Activated CD4-positive, alpha-beta T cell treated with anti-CD3 and anti-CD28 coated beads, Interleukin-2, Interleukin-4, amounts not matched to agents 100 ng/mL and 50 ng/mL, durations not matched to agents 16 hours and 8 hours (primary cell): ENCODE measurements around the gene MSH5.

Experiments used
- DNase-seq: peaks from one replicate; pipeline ENCODE4 v3.0.0-alpha.2; 2020; ENCODE audit warnings: low spot score

MSH5 gene

DNA sequence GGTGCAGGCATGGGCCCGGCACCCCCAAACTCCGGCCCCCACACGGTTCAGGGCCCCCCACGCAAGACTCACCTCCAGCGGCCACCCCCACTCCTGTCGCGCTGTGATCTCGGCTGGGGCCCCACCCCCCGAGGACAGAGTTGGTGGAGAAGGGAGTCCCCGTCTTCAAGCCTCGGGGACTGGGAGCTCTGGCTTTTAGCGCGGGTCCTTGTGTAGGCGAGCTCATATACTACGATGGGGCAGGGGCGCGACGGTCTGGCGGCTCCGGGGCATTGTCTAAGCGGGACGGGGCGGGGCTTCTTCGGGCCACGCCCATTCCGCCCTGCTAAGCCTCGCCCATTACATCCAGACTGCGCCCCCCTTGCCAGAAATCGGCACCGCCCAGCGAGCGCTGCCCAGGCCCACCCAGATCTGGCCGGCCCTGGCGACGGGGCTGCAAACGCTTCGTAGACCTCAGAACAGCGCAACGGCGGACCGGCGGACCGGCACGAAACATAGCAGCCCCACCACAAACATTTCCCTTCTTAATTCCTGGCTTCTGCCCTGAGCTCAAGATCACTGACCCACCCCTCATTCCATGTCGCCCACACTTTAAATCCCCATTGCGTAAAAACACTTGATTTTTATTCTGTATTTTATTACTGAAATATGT is 9.7 kb upstream of the MSH5 start:
- DNase-seq: peak; percentile 66

DNA sequence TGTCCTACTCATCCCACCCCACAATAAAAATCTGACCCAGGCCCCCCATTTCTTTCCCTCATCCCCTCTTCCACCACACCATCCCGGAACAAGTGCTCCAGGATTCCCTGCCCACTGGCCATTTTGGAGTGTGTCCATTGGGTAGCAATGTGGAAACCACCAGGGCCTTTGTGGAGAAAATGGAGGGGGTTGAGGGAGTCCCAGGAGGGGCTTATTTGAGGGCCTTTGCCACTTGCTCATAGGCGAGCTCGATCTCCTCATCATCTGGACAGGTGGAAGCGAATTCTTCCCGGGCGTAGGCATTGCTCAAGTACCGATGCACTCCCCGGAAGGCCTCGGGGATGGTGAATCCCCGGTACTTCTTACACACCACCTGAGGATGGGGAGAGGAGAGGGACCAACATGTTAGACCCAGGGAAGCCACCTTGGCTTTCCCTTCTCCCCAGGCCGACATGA is 9.1 kb upstream of the MSH5 start:
- DNase-seq: no peak

DNA sequence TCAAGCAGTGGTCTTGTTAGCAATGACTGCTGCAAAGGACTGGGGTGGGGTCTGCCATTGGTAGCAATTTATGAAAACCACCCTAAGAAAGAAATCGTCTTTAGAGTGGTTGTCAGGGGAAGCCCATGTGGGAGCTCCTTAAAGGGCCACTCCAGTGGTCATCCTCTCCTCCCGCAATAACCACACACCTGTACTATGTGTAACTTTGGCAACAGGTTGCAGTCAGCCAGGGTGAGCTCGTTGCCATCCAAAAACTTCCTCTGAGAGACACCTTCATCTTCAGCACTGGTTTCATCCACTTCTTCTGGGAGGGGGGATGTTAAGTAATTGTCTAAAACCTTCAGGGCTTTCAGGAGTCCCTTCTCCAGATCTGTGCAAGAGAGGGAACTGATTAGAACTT is 7.8 kb upstream of the MSH5 start:
- DNase-seq: no peak

DNA sequence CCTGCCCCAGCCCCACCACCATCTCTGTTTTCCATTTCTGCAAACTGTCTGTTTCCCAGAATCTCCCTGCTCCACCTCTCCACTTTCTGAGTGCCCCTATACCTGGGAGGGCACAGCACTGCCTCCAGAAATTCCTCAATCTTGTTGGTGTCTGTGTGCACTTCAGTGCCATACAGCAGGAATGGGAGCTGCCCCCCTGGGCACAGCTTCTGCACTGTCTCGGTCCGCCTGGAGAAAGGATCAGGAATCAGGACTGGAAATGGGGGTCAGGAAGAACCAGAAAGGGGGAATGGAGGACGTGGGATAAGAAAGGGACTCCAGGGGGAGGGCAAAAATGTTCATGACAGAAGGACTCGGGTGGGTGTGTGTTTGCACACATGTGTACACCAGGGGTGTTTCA is 6.1 kb upstream of the MSH5 start:
- DNase-seq: no peak

DNA sequence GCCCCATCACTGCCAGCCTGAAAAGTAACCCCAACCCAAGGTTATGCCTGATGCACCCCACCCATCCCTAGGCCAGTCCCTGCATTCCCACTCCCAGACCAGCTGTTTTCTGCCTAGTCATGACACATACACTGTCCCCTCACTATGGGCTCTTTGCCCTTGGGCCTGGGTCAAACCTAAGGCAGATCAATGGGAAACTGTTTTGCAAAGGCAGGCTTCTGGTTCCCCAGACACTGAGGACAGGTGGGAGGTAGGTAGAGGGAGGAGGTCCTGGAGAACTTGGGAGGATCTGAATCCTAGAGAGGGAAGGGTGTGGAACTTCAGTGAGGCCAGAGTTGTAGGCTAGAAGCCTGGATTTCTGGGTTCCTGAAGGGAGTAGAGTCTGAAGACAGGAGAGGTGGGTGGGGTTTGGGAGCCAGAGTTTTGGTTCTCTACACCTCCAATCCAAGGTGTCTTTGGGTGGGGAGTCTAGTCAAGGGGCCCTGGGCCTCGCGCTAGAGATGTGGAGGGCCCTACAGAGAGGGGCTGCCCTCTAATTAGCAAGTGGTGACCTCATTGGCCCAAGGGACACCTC is 5.5 kb upstream of the MSH5 start:
- no peak for DNase-seq

DNA sequence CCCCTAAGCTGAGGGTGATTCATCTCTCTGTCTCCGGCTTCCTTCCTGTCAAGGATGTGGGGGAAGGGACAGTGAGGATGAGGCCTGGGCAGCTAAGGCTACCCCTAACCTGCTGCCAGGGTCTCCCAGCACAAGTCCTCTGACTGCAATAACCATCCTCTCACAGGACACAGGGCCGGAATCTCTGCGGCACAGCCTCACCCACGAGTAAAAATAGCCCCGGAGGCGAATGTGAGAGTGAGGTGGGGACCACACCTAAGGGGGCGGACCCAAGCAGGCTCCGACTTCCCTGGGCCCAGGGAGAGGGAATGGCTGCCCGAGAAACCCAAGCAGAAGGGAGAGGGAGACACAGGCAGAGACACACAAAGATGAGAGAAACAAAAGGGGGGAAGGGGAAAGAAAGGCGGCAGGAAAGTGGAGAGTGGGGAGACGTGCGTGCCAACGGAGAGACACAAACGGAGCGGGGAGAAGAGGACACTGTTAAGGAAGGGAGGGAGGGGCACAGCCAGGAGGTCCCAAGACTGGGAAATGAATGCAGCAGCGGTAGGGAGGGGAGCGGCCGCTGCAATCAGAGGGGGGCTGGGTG is 4.9 kb upstream of the MSH5 start:
- peak; percentile 82 for DNase-seq

DNA sequence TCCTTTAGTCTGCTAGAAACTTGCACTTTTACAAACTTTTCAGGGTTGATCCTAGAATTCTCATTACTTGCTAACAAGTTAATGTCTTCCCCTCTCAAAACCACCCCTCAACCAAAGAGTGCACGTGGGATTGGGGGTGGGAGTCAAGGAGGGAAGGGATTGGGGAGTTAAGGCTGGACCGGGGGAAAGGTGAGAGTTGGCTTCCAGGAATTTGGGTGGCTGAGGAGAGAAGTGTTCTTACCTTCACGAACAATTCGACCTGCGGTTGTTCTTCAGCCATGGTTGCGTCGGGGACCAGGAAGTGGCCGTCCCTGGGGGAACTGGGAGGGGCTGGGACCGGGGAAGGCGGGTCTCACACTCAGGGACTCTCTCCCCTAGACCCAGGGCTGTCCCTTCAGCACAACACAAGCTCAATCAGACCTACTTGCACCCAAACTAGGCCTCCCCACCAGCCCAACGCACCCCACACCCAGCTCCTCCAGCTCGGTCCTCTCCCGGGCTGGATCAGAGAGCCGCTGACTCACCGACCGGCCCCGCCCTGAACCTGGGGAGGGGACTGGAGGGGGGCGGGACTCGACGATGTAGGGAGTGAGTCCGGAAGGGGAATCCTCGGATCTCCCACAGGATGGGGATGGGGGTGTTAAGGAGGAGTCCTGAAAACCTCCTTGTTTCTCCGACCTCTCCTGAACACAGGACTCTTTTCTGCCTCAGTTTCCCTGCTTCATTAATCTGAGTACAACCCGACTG is 3.6 kb upstream of the MSH5 start, which contains the start of gene CLIC1:
Gene CLIC1 (minus strand): TSS at position 510 of the 747 bp plus-strand sequence. CDS start 230 bp downstream, at position 280.
- DNase-seq: peak; percentile 86

DNA sequence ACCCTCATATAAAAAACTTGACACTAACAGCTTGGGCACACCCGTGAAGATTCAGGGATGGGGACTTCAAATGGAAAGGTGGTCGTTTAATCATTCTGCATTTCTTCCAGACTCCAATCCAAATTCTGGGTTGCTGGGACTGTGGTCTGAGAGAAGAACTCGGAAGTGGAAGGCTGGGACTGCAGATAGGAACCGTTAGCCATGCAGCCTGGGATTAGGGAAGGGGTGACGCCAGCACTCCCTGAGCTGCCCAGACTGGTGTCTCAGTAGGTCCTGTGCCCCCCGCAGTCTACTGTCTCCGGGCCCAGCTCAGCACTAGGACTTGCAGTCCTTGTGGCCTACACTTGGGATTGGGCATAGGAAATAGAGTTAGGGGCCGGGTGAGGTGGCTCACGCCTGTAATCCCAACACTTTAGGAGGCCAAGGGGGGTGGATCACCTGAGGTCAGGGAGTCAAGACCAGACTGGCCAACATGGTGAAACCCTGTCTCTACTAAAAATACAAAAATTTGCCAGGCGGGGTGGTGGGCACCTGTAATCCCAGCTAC is 3.0 kb upstream of the MSH5 start:
- DNase-seq: no peak

DNA sequence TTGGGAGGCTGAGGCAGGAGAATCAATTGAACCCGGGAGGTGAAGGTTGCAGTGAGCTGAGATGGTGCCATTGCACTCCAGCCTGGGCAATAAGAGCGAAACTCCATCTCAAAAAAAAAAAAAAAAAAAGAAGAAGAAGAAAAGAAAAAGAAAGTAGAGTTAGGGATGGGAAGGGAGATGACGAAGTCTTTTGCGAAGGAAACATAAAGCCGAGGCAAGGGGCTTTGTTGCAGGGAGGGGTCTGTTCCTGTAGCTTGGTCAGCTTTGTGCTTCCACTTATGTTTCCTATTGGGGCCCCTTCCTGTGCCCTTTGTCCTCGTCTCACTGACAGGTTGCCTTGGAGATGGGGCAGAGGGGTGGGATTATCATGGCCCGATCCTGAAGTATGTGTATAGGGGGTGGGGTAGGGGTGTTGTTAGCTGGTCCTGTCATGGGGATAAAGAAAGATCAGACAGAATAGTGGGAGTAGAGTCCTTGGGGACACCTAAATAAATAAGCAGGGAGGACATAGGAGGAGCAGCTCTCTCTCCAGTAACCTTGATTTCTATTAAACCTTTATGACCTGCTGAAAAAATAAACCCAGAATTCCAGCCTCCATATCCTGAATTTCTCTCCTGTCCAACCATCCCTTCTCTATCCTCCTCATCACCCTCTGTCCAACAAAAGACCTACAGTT is 2.4 kb upstream of the MSH5 start:
- DNase-seq: peak; percentile 35

DNA sequence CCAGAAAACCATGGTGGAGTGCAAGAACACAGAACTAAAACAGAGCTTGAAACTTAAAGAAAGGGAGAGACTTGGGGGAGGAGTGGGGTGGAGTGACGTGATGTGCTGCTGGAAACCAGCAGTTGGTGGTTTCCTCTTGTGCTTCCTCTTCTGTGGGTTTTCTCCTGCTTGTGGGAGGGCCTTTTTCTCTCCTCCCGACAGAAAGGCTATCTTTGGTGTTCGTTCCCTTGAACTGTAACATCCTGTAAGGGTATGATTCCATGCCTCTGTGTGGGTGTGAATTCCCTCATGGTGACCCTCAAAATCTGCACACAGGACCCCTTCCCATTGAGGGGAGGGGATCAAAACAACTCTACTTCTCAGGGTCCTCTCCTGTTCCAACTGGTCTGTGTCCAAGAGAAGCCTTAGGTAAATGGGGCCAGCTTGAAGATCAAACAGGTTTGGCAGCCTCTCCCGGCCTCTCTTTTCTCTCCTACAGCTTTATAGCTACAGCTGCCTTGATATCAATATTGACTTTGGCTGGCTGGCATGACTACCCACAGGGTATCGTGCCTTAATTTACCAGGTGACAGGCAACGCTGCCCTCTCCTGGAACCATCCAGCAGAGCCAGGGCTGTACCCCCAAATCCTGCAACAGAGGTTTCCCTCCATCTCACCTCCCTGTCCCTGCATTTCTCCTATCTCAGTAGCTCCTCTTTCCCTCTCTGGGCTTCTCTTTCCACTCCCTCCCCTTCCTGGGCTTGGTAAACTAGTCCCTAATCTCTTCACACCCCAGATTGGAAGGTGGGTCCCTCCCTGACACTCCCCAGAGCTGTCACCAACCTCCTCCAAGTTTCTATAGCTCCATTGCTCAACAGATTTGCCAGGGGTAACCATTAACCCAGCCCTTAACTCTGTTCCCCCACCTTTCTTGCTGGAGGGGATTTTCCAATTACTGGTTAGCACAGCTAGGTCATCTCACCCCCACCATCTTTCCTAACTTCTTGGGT is 1.5 kb upstream of the MSH5 start:
- peak; percentile 86 for DNase-seq

DNA sequence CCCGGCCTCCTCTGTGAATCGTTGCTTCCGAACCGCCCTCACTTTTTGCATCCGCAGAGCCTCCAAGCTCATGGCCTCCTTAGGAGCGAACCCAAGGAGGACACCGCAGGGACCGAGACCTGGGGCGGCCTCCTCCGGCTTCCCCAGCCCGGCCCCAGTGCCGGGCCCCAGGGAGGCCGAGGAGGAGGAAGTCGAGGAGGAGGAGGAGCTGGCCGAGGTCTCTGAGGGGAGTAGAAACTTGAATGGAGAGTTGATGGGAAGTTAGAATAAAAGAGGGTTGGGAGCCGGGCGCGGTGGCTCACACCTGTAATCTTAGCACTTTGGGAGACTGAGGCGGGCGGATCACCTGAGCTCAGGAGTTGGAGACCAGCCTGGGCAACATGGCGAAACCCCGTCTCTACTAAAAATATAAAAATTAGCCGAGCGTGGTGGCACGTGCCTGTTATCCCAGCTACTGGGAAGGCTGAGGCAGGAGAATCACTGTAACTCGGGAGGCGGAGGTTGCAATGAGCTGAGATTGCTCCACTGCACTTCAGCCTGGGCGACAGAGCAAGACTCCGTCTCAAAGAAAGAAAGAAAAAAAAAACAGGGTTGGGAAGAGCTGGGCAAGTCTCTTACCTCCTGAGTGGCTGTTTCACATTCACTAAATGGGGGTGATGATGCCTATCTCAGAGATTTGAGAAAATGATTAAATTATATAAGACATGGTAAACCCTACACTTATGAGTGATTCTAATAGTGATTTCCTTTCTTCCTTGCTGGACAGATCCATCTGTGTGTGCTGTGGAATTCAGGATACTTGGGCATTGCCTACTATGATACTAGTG is 805 bp downstream of the MSH5 start:
- DNase-seq: peak; percentile 25

DNA sequence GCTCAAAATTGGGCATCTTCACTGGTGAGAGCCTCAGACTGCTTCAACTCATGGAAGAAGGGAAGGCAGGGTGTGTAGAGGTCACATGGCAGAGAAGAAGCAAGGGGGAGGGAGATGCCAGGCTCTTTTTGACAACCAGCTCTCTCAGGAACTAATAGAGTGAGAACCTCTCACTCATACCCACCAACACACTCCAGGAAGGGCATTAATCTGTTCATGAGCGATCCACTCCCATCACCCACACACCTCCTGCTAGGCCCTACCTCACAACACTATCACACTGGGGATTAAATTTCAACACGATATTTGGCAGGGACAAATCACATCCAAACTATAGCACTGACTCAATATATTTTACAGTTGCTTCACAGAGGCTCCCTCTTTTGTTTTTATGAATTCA is 2.0 kb downstream of the MSH5 start:
- DNase-seq: no peak

DNA sequence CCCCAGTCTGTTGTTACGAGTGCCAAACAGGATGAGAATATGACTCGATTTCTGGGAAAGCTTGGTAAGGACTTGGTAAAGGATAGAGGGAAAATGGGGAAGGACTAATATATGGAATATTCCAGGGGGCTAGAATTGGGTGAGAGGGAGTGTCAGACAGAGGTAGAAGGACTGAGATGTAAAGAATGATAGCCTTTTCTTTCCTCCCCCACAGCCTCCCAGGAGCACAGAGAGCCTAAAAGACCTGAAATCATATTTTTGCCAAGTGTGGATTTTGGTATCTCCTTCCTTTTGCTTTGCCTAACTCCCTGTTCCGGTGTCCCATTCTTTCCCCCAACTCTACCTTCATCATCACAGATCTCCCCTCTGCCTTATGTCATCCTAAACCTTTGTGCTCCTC is 3.1 kb downstream of the MSH5 start:
- no peak for DNase-seq

DNA sequence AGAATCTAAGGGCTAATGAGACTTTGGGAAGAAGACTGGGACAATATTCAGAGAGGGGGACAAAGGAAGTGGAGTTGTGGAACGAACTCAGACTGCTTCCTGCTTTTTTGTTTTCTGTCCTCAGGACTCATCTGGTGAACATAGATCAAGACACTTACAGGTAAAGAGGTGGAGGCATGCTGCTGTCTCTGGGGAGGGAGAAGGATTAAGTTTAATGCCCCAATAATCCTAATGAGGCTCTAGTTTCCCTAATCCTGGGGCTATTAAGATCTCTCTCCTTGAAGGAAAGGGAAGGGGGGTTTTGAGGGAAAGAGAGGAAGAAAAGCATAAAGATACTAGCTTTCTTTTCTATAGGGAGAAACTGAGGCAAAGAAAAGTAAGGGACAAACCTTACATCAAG is 4.6 kb downstream of the MSH5 start:
- no peak for DNase-seq

DNA sequence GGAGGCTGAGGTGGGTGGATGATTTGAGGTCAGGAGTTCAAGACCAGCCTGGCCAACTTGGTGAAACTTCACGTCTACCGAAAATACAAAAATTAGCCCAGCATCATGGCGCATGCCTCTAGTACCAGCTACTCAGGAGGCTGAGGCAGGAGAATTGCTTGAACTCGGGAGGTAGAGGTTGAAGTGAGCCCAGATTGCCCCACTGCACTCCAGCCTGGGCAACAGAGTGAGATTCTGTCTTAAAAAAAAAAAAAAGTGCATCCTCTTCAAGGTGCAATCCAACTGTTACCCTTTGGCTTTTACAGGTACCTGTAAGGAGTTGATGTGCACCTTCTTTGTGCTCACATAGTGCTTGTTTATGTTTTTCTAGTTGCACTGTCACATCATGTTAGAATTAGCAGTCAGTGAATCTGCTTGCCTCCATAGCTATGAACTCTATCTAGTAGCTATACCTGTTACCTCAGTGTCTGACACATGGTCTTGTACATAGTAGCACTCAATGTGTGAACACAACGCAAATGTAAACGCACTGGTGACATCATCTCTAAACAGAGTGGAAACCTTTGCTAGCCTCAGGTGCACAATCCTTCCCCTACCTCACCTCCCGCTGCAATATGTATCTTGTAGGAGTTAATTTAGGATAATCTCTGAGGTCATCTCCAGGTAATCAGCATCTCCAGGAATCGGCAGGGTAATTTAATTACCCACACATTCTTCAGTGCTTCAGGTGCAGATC is 9.7 kb downstream of the MSH5 start:
- no peak for DNase-seq

DNA sequence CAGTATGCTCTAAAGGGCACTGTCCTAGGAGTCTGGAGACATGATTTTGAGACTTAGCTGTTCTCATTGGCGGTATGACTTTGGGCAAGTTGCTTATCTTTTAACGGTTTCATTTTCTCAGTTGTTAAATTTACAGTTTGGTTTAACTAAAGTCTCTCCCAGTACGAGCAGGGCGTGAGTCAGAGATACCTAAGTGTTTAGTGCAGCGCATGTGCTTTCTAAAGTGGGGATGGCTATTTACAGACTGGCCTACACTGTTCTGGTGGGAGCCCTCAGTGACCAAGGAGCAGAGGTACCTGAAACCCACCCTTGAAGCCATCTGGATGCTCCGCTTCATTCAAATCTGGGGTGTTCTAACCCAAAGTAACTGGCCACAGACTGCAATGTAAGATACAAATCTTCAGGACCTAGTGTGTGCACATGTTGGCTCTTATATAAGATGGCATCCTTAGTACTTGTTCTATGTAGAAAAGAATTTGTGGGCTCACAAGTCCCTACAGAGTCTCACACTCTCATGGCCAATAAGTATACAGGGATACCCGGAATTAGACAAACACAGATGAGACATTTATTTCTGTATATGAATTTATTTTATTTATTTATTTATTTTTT is 10.7 kb downstream of the MSH5 start:
- no peak for DNase-seq

DNA sequence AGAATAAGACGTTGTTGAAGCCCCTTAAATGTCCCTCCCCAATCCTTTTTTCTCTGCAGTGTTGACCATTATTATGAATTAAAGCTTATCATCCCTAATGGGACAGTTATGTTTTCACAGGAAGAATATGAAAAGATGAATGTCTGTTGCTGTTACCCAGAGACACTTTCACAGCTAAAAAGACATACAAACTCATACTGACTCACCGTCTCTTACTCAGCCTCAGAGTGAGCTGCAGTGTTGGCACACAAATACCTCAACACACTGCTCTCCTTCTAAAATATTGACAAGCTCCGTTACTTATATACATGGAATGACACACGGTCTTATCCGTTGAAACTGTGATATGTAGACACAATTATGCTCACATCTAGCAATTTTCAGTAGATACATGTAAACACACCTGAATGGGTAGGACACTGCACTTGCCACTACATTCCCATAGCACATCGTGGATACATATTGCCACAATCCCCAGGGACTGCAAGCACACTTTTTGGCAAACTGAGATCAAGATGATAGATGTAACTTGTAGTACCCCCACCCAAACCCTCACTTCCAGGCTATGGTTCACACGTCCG is 13.0 kb downstream of the MSH5 start:
- no peak for DNase-seq

DNA sequence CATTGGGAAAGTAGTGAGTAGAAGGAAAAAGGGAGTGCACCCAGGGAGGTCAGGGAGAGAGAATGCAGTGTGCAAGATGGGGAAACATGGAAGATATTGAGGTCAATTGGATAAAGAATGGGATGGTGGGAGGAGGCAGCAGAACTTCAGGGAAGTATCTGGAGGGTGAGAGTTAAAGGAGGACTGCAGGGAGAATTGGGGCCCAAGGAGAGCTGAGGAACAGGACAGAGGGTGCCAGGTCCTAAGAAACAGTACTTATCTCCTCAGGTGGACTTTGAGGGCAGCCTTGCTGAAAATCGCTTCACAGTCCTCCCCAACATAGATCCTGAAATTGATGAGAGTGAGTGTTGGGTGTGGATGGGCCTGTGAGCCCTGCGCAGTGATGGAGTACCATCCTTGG is 18.5 kb downstream of the MSH5 start:
- DNase-seq: no peak
